HG03196 (cell line): Measurements from ENCODE around the gene CDHR2.

Experiments
- ATAC-seq: cut with Tn5 transposase; IDR thresholded peaks from one replicate; pipeline ENCODE4 v1.9.1; 2021; ENCODE audit not compliant: unreplicated experiment

CDHR2 gene

GRCh38 chr5:176632745-176633144, 83.6 kb downstream of the CDHR2 start:
- ATAC-seq = no peak

- ATAC-seq = no peak
Observed at GRCh38 chr5:176633598-176633997, 84.5 kb downstream of the CDHR2 start.

- ATAC-seq = no peak
Observed at GRCh38 chr5:176636426-176636825, 87.3 kb downstream of the CDHR2 start.

- no peak for ATAC-seq
Observed at GRCh38 chr5:176637556-176637955, 88.4 kb downstream of the CDHR2 start.

- no peak for ATAC-seq
Observed at GRCh38 chr5:176638437-176638836, 89.3 kb downstream of the CDHR2 start.

GRCh38 chr5:176639208-176639607, 90.1 kb downstream of the CDHR2 start:
- no peak for ATAC-seq

GRCh38 chr5:176639981-176640380, 90.8 kb downstream of the CDHR2 start:
- no peak for ATAC-seq

- no peak for ATAC-seq
Observed at GRCh38 chr5:176640616-176641015, 91.5 kb downstream of the CDHR2 start.

GRCh38 chr5:176642675-176643490, 93.7 kb downstream of the CDHR2 start:
- ATAC-seq = no peak

GRCh38 chr5:176643491-176644219, 94.5 kb downstream of the CDHR2 start:
- no peak for ATAC-seq

GRCh38 chr5:176644294-176644693, 95.2 kb downstream of the CDHR2 start:
- no peak for ATAC-seq

GRCh38 chr5:176644878-176645670, 95.9 kb downstream of the CDHR2 start:
- no peak for ATAC-seq
